ENCODE measurements around the gene CLPSL2.

Gene CLPSL2

DNA sequence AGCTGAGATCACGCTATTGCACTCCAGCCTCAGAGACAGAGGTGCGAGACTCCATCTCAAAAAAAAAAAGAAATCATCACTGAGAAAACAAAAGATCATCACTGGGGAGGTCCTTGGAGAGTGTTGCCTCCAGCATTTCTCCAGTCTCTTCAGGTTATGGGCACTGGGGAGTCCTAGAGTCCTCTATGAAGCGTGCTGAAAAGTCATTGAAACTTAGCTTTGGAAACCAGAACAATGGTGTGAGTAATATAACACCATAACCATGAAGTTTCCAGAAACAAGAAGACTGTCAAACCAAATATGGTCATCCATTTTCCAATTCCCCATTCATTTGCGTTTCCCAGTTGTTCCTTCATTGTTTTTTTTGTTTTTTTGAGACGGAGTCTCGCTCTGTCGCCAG lies 25.8 kb upstream of the CLPSL2 start:
- Histone ChIP-seq H3K4me1 (ENCODE audit: insufficient read depth, insufficient read length) (peaks cover 9% of the 10 kb centered on the region), H3K9ac (ENCODE audit: insufficient read length, low read depth) (no peak overlapping the region), H3K9me3 (ENCODE audit: insufficient read depth, low read length) (peaks cover 17% of the 10 kb centered on the region), H3K36me3 (ENCODE audit: insufficient read depth, insufficient read length, low read length) (no peaks in the 10 kb centered on the region), H3K27me3 (ENCODE audit: insufficient read depth, insufficient read length) (no peaks in the 10 kb centered on the region), H3K4me3 (ENCODE audit: insufficient read length, low read depth) (no peak overlapping the region)
- no peak for DNase-seq (ENCODE audit: low read depth, low spot score)
- TF ChIP-seq ZNF274 (IDR thresholded peaks at IDR 0.05; ENCODE audit: low read depth, low read length) = no peak
- no peak for TF ChIP-seq SUZ12 (IDR thresholded peaks at IDR 0.05; ENCODE audit: extremely low read depth, insufficient read depth, insufficient read length)
- no peak for TF ChIP-seq YY1 (IDR thresholded peaks at IDR 0.05; ENCODE audit: insufficient read depth, insufficient read length)

DNA sequence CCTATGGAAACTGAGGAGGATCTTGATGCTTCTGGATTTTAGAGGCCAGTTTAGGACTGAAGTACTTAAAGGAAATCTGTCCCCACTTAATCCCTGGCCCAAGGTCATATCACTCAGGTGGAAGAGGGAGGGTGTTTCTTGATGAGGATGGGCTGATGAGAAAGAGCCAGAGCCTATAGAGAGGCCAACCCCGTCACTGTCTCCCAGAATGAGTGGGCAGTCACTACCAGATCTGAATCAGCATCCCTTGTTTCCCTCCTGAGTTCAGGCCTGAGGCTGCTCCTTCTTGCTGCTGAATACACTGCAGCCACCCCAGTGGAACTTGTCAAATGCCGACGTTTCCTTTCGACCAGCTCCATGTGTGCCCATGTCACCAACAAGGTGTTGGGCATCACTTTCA lies 24.8 kb upstream of the CLPSL2 start:
- Histone ChIP-seq H3K9ac (ENCODE audit: insufficient read length, low read depth) (no peak overlapping the region), H3K4me1 (ENCODE audit: insufficient read depth, insufficient read length) (peaks cover 9% of the 10 kb centered on the region), H3K36me3 (ENCODE audit: insufficient read depth, insufficient read length, low read length) (no peaks in the 10 kb centered on the region), H3K4me3 (ENCODE audit: insufficient read length, low read depth) (no peak overlapping the region), H3K27me3 (ENCODE audit: insufficient read depth, insufficient read length) (no peaks in the 10 kb centered on the region), H3K9me3 (ENCODE audit: insufficient read depth, low read length) (peaks cover 17% of the 10 kb centered on the region)
- no peak for DNase-seq (ENCODE audit: low read depth, low spot score)
- TF ChIP-seq ZNF274 (IDR thresholded peaks at IDR 0.05; ENCODE audit: low read depth, low read length) = no peak
- TF ChIP-seq SUZ12 (IDR thresholded peaks at IDR 0.05; ENCODE audit: extremely low read depth, insufficient read depth, insufficient read length) = no peak
- TF ChIP-seq YY1 (IDR thresholded peaks at IDR 0.05; ENCODE audit: insufficient read depth, insufficient read length) = no peak

DNA sequence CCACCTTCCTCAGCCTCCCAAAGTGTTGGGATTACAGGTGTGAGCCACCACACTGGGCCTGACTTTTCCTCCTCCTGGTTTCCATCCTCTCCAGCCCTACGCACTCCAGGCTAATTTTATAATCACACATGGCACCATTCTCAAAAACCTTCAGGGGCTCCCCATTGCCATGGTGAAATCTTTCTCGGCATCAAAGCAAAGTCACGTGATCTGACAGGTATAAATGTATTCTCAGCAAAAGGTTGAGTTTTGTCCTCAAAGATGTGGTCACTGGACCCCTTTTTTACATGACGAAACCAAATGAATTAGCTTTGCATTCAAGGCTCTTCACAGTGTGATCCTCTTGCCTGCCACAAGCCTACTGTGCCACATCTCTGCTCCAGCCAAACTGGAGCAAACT lies 24.1 kb upstream of the CLPSL2 start:
- TF ChIP-seq YY1 (IDR thresholded peaks at IDR 0.05; ENCODE audit: insufficient read depth, insufficient read length) (no peak), SUZ12 (IDR thresholded peaks at IDR 0.05; ENCODE audit: extremely low read depth, insufficient read depth, insufficient read length) (no peak), ZNF274 (IDR thresholded peaks at IDR 0.05; ENCODE audit: low read depth, low read length) (no peak)
- DNase-seq (ENCODE audit: low read depth, low spot score) = no peak
- Histone ChIP-seq H3K4me3 (ENCODE audit: insufficient read length, low read depth) (no peak overlapping the region), H3K9ac (ENCODE audit: insufficient read length, low read depth) (no peak overlapping the region), H3K27me3 (ENCODE audit: insufficient read depth, insufficient read length) (no peaks in the 10 kb centered on the region), H3K36me3 (ENCODE audit: insufficient read depth, insufficient read length, low read length) (no peaks in the 10 kb centered on the region), H3K4me1 (ENCODE audit: insufficient read depth, insufficient read length) (peaks cover 9% of the 10 kb centered on the region), H3K9me3 (ENCODE audit: insufficient read depth, low read length) (peaks cover 15% of the 10 kb centered on the region)

DNA sequence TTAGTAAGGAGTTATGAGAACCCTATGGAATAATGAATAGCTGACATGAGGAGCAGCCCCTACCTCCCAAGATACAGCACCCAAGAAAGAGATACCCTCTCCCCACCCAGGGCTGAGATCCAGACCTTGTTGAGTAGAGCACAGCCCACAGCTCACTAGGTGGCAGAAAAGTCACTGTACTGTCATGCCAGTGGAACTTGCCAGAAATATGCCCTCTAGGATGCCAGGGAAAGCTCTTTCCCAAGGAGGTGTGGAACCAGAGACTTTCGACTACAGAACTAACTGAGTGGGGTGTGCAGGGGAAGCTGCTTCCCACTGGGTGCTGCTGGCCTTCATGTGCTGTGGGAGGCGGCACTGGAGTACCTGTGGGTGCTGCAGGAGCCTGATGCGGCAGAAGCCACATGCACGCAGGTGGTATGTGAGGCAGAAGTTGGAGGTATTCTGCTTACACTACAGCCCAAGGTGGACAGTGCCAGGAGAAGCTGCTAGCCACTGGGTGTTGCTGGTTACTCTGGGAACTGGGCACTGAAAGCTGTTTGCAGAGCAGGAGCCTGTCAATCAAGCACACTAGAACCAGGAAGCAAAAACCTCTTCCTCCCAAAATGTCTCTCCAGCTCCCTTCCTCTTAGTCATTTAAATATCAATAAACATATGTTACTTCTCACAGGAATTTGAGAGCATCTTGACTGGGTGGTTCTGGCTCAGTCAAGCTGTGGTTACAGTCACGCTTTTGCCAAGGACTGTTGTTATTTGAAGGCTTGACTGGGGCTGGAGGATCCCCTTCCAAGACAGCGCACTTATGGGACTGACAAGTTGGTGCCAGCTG lies 21.7 kb upstream of the CLPSL2 start:
- TF ChIP-seq SUZ12 (IDR thresholded peaks at IDR 0.05; ENCODE audit: extremely low read depth, insufficient read depth, insufficient read length) (no peak), YY1 (IDR thresholded peaks at IDR 0.05; ENCODE audit: insufficient read depth, insufficient read length) (no peak), ZNF274 (IDR thresholded peaks at IDR 0.05; ENCODE audit: low read depth, low read length) (no peak)
- DNase-seq (ENCODE audit: low read depth, low spot score) = no peak
- no peak overlapping the region for H3K9ac ChIP-seq (ENCODE audit: insufficient read length, low read depth)
- H3K4me3 ChIP-seq (ENCODE audit: insufficient read length, low read depth) = no peak overlapping the region
- no peaks in the 10 kb centered on the region for H3K27me3 ChIP-seq (ENCODE audit: insufficient read depth, insufficient read length)
- no peaks in the 10 kb centered on the region for H3K36me3 ChIP-seq (ENCODE audit: insufficient read depth, insufficient read length, low read length)
- no peaks in the 10 kb centered on the region for H3K9me3 ChIP-seq (ENCODE audit: insufficient read depth, low read length)
- peaks cover 8% of the 10 kb centered on the region for H3K4me1 ChIP-seq (ENCODE audit: insufficient read depth, insufficient read length)

DNA sequence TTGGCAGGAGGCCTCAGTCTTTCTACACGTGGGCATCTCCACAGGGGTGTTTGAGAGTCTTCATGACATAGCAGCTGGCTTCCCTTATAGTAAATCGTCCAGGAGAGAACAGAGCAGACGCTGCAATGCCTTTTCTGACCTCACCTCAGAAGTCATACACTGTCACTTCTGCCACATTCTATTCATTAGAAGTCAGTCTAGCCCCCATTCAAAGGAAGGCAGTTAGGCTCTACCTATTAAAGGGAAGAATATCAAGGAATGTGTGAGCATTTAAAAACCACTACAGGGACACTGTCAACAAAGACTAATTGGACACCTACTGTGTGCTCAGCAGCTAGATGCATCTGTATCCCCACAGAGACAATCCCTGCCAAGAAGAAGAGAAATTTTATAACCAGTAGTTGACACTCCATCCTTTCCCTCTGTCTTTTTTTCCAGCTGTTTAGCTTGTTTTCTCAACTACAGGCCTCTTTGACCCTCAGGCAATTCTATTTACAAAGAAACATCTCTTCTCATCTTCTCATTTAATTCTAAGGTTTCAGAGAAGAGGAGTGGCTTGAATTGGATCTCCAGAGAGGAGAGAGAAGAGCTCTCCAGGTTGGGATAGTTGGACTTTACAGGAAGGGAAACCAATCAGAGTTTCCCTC lies 21.0 kb upstream of the CLPSL2 start:
- Histone ChIP-seq H3K9me3 (ENCODE audit: insufficient read depth, low read length) (no peaks in the 10 kb centered on the region), H3K4me1 (ENCODE audit: insufficient read depth, insufficient read length) (peaks cover 6% of the 10 kb centered on the region), H3K27me3 (ENCODE audit: insufficient read depth, insufficient read length) (no peaks in the 10 kb centered on the region), H3K9ac (ENCODE audit: insufficient read length, low read depth) (no peak overlapping the region), H3K36me3 (ENCODE audit: insufficient read depth, insufficient read length, low read length) (no peaks in the 10 kb centered on the region), H3K4me3 (ENCODE audit: insufficient read length, low read depth) (no peak overlapping the region)
- DNase-seq (ENCODE audit: low read depth, low spot score) = no peak
- TF ChIP-seq YY1 (IDR thresholded peaks at IDR 0.05; ENCODE audit: insufficient read depth, insufficient read length) (no peak), ZNF274 (IDR thresholded peaks at IDR 0.05; ENCODE audit: low read depth, low read length) (no peak)

DNA sequence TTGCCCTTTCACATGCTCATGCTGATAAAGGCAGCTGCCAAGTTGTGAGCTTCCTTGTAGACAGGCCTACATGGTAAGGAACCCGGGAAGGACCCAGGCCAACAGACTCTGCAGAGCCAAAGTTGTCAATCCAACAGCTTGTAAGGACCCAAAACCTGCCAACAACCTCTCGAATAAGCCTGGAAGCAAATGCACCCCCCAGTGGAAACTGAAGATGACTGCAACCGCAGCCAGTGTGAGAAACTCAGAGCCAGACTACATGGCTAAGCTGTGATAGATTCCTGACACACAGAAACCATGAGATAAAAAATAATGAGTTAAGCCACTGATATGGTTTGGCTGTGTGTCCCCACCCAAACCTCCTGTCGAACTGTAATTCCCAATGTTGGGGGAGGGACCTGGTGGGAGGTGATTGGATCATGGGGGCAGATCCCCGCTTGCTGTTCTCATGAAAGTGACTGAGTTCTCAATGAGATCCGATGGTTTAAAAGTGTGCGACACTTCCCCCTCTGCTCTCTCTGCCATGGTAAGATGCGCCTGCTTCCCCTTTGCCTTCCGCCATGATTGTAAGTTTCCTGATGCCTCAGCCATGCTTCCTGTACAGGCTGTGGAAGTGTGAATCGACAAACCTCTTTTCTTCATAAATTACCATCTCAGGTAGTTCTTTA lies 18.8 kb upstream of the CLPSL2 start:
- TF ChIP-seq ZNF274 (IDR thresholded peaks at IDR 0.05; ENCODE audit: low read depth, low read length) = no peak
- no peak for TF ChIP-seq YY1 (IDR thresholded peaks at IDR 0.05; ENCODE audit: insufficient read depth, insufficient read length)
- TF ChIP-seq SUZ12 (IDR thresholded peaks at IDR 0.05; ENCODE audit: extremely low read depth, insufficient read depth, insufficient read length) = no peak
- Histone ChIP-seq H3K4me3 (ENCODE audit: insufficient read length, low read depth) (no peak overlapping the region), H3K9ac (ENCODE audit: insufficient read length, low read depth) (no peak overlapping the region), H3K9me3 (ENCODE audit: insufficient read depth, low read length) (no peaks in the 10 kb centered on the region), H3K27me3 (ENCODE audit: insufficient read depth, insufficient read length) (no peaks in the 10 kb centered on the region), H3K36me3 (ENCODE audit: insufficient read depth, insufficient read length, low read length) (no peaks in the 10 kb centered on the region), H3K4me1 (ENCODE audit: insufficient read depth, insufficient read length) (peaks cover 6% of the 10 kb centered on the region)
- DNase-seq (ENCODE audit: low read depth, low spot score) = no peak

DNA sequence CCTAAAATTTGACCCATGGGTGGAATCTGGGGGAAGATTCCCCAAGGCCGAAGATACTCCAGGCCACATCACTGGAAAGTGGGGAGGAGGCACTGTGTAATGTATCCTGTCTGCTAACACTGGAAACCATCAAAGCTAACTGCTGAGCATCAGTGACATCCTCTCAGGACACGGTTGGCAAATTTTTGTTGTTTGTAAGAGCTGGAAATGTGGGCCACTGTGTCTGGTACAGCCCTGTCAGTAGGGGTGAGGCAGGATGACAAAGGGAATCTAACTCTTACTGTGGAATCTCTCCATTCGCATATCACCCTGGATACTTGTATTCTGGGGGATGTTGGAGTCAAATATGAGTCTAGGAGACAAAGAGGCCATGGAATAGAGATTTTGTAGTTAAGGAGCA lies 17.0 kb upstream of the CLPSL2 start:
- H3K9ac ChIP-seq (ENCODE audit: insufficient read length, low read depth) = no peak overlapping the region
- no peak for DNase-seq (ENCODE audit: low read depth, low spot score)
- TF ChIP-seq YY1 (IDR thresholded peaks at IDR 0.05; ENCODE audit: insufficient read depth, insufficient read length) (no peak), ZNF274 (IDR thresholded peaks at IDR 0.05; ENCODE audit: low read depth, low read length) (no peak), SUZ12 (IDR thresholded peaks at IDR 0.05; ENCODE audit: extremely low read depth, insufficient read depth, insufficient read length) (no peak)
- no peaks in the 10 kb centered on the region for H3K36me3 ChIP-seq (ENCODE audit: insufficient read depth, insufficient read length, low read length)
- peaks cover 5% of the 10 kb centered on the region for H3K4me1 ChIP-seq (ENCODE audit: insufficient read depth, insufficient read length)
- H3K4me3 ChIP-seq (ENCODE audit: insufficient read length, low read depth) = no peak overlapping the region
- H3K27me3 ChIP-seq (ENCODE audit: insufficient read depth, insufficient read length) = no peaks in the 10 kb centered on the region
- H3K9me3 ChIP-seq (ENCODE audit: insufficient read depth, low read length) = no peaks in the 10 kb centered on the region

All from NT2/D1 (cell line).